GM12892 (cell line): ENCODE results near the gene PCNT.

Source experiments
- POLR2A ChIP-seq: IDR thresholded peaks from 2 replicates; pipeline ENCODE4 v1.6.1; 2011; ENCODE audit warnings: low read depth, low read length, control low read depth
- POLR2AphosphoS5 ChIP-seq: IDR thresholded peaks from 2 replicates; pipeline ENCODE4 v1.6.1; 2011; ENCODE audit warnings: low read depth, low read length, control low read depth
- TAF1 ChIP-seq: IDR thresholded peaks from 2 replicates; pipeline ENCODE4 v1.6.1; 2011; ENCODE audit warnings: low read depth, mild to moderate bottlenecking, control low read depth, low read length, borderline replicate concordance

DNA sequence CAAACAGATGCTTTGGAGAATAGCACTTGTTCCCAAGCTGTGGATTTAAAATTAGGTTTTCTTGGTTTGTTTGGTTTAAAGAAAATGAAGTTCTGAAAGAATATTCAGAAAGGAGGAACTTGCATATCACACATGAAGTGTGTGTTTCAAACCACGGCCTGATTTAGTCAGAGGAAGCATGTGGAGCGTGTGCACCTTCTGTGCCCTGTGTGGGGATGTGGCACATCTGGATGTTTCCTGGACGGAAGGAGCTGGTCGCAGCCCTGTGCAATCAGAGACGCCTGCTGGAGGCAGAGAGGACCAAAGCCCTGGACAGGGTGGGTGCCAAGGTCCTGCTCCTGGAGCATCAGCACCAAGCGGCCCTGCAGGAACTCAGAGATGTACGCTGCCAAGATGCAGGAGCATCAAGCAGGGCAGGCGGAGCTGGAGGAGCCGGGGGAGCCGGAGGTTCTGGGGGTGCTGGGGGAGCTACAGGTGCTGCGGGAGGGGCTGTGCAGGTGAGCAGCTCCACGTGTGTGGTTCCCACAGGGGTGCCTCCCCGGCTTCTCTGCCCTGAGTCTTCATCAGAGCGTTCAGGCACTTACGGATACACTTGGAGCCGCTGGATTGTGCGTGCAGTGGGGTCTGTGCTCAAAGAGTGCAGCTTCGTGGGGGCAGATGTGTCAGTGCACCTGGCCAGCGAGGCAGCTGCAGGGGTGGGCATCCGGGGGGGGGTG, 45.7 kb downstream of the PCNT start:
- TF ChIP-seq TAF1 (no peak), POLR2A (no peak), POLR2AphosphoS5 (no peak)
